Prostate gland (tissue), 2 donors: ENCODE data around the gene KRTAP10-3. TPM values are rescaled to one million over a fixed set of nuclear protein-coding genes. Genes with fewer than 3 reads are reported as not detected.

Experiments
- DNase-seq: peaks from one replicate; pipeline ENCODE4 v3.0.0-alpha.2; 2019; ENCODE audit warnings: low spot score
- H3K27ac ChIP-seq, 2 donors: fragments of 200-600 bp; sonication (generic); 2 replicates each; pipeline ENCODE4 v1.5.1; 2017 to 2019
- H3K27me3 ChIP-seq: fragments of 200-600 bp; sonication (generic); replicated peaks from 2 replicates; pipeline ENCODE4 v1.5.1; 2019; ENCODE audit not compliant: insufficient read depth
- H3K36me3 ChIP-seq, 2 donors: fragments of 200-600 bp; sonication (generic); 1 replicate in 1 of 2; 2 replicates in 1 of 2; pipeline versions ENCODE4 v1.5.1 to v1.8.1; 2017 to 2019
- H3K4me1 ChIP-seq: fragments of 200-600 bp; sonication (generic); replicated peaks from 2 replicates; pipeline ENCODE4 v1.5.1; 2019
- H3K4me3 ChIP-seq, 2 donors: fragments of 200-600 bp; sonication (generic); 2 replicates each; pipeline ENCODE4 v1.5.1; 2017 to 2019
- H3K9me3 ChIP-seq: fragments of 200-600 bp; sonication (generic); 2 replicates; pipeline ENCODE4 v1.5.1; 2017
- CTCF ChIP-seq, 4 experiments: fragments of 200-600 bp in 2 of 4; fragments of 450-650 bp in 2 of 4; sonication (generic) in 2 of 4; IDR thresholded peaks; 1 replicate in 3 of 4; 2 replicates in 1 of 4; pipeline ENCODE4 v1.5.1; 2016 to 2019; ENCODE audit warnings: antibody characterized with exemption in 4 of 4, mild to moderate bottlenecking in 2 of 4, moderate library complexity in 2 of 4
- POLR2A ChIP-seq: fragments of 450-650 bp; IDR thresholded peaks from one replicate; pipeline ENCODE4 v1.6.1; 2016; ENCODE audit warnings: antibody characterized with exemption, mild to moderate bottlenecking
- POLR2AphosphoS5 ChIP-seq: sonication (generic); formaldehyde crosslinking; IDR thresholded peaks from one replicate; pipeline ENCODE4 v1.6.1; 2017; ENCODE audit warnings: antibody characterized with exemption
- WGBS: methylation state at CpG from one replicate; pipeline ENCODE4 v1.1.5; 2018; 5-methylcytosine and 5-hydroxymethylcytosine counted together
- intact Hi-C: fragments of 100-400 bp; cut with DNase I; formaldehyde crosslinking; loops from one replicate; pipeline ENCODE4 v1.14.2; 2022
- total RNA-seq, 2 donors: library from RNA; depleted of rRNA; stranded (reverse); fragments of >200 nt; gene quantifications; one replicate each; pipeline ENCODE4 v1.1.0, GENCODE V29; 2016

Gene KRTAP10-3
- total RNA-seq, 2 donors from 2014 or later: not detected

- H3K27me3 ChIP-seq: no peaks in the 10 kb centered on the region
- H3K36me3 ChIP-seq: no peaks in the 10 kb centered on the region
- H3K4me3 ChIP-seq: no peak overlapping the region
- no peak for DNase-seq
- H3K27ac ChIP-seq: no peak overlapping the region
- H3K9me3 ChIP-seq: no peaks in the 10 kb centered on the region
- intact Hi-C loops: no loop called here
- 89% methylated on average over 34 of the region's 37 CpGs for WGBS
- no peaks in the 10 kb centered on the region for H3K4me1 ChIP-seq
- TF ChIP-seq POLR2AphosphoS5: no peak
- TF ChIP-seq POLR2A: no peak
- no peak for TF ChIP-seq CTCF (IDR thresholded peaks at IDR 0.05)
Observed at GRCh38 chr21:44533121-44533890, 25.3 kb downstream of the KRTAP10-3 start.

- no peak overlapping the region for H3K27ac ChIP-seq
- no peaks in the 10 kb centered on the region for H3K4me1 ChIP-seq
- no peaks in the 10 kb centered on the region for H3K27me3 ChIP-seq
- 95% methylated on average over 16 of the region's 16 CpGs for WGBS
- no peaks in the 10 kb centered on the region for H3K9me3 ChIP-seq
- H3K4me3 ChIP-seq: no peak overlapping the region
- no peak for DNase-seq
- H3K36me3 ChIP-seq: no peaks in the 10 kb centered on the region
- intact Hi-C loops: no loop called here
- TF ChIP-seq POLR2A: no peak
- no peak for TF ChIP-seq CTCF (IDR thresholded peaks at IDR 0.05)
- TF ChIP-seq POLR2AphosphoS5: no peak
Observed at GRCh38 chr21:44532712-44533111, 25.9 kb downstream of the KRTAP10-3 start.

- WGBS: 49% methylated on average over 28 of the region's 30 CpGs
- no peaks in the 10 kb centered on the region for H3K36me3 ChIP-seq
- no peaks in the 10 kb centered on the region for H3K9me3 ChIP-seq
- intact Hi-C loops: no loop called here
- TF ChIP-seq POLR2AphosphoS5 (no peak), POLR2A (no peak)
- no peak overlapping the region for H3K27ac ChIP-seq
- H3K4me3 ChIP-seq: no peak overlapping the region
- H3K27me3 ChIP-seq: no peaks in the 10 kb centered on the region
- no peaks in the 10 kb centered on the region for H3K4me1 ChIP-seq
- no peak for DNase-seq
Observed at GRCh38 chr21:44531606-44532564, 26.7 kb downstream of the KRTAP10-3 start.

GRCh38 chr21:44530903-44531605 is 27.5 kb downstream of the KRTAP10-3 start:
- H3K4me3 ChIP-seq: no peak overlapping the region
- 87% methylated on average over 23 of the region's 23 CpGs for WGBS
- intact Hi-C loops: no loop called here
- H3K27ac ChIP-seq: no peak overlapping the region
- no peaks in the 10 kb centered on the region for H3K27me3 ChIP-seq
- TF ChIP-seq CTCF (IDR thresholded peaks at IDR 0.05) (no peak), POLR2A (no peak), POLR2AphosphoS5 (no peak)
- DNase-seq: no peak
- no peaks in the 10 kb centered on the region for H3K4me1 ChIP-seq
- H3K36me3 ChIP-seq: no peaks in the 10 kb centered on the region
- H3K9me3 ChIP-seq: no peaks in the 10 kb centered on the region
